Adrenal gland (tissue), 5 donors: ENCODE data around the gene ERMARD.

Experiments
- POLR2A ChIP-seq, 2 donors: fragments of 450-650 bp; IDR thresholded peaks; one replicate each; pipeline ENCODE4 v1.6.1; 2017; ENCODE audit warnings: antibody characterized with exemption in 2 of 2, mild to moderate bottlenecking in 2 of 2, moderate library complexity in 1 of 2
- TF ChIP-seq, protein P1 (sequence below), 6 experiments: fragments of 450-650 bp in 4 of 6; fragments of 200-600 bp in 2 of 6; sonication (generic) in 1 of 6; IDR thresholded peaks; 1 replicate in 5 of 6; 2 replicates in 1 of 6; pipeline versions ENCODE4 v1.5.1 to v1.8.0; 2016 to 2021; ENCODE audit warnings: antibody characterized with exemption in 6 of 6, mild to moderate bottlenecking in 2 of 6, moderate library complexity in 1 of 6
- donor health status: DM: no; HTN: no; CAD: no.

- TF ChIP-seq POLR2A (IDR thresholded peaks at IDR 0.05): no peak
- TF ChIP-seq, protein P1, sequence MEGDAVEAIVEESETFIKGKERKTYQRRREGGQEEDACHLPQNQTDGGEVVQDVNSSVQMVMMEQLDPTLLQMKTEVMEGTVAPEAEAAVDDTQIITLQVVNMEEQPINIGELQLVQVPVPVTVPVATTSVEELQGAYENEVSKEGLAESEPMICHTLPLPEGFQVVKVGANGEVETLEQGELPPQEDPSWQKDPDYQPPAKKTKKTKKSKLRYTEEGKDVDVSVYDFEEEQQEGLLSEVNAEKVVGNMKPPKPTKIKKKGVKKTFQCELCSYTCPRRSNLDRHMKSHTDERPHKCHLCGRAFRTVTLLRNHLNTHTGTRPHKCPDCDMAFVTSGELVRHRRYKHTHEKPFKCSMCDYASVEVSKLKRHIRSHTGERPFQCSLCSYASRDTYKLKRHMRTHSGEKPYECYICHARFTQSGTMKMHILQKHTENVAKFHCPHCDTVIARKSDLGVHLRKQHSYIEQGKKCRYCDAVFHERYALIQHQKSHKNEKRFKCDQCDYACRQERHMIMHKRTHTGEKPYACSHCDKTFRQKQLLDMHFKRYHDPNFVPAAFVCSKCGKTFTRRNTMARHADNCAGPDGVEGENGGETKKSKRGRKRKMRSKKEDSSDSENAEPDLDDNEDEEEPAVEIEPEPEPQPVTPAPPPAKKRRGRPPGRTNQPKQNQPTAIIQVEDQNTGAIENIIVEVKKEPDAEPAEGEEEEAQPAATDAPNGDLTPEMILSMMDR (IDR thresholded peaks at IDR 0.05): no peak
Observed at GRCh38 chr6:169794317-169795055, 43.1 kb downstream of the ERMARD start.
